GM19099 (cell line): Measurements from ENCODE around the gene LIMCH1.

ENCODE experiments used
- POLR2A ChIP-seq: IDR thresholded peaks from 3 replicates; pipeline ENCODE4 v1.6.1; 2011; ENCODE audit warnings: low read depth; ENCODE audit not compliant: insufficient read length; ENCODE audit errors: extremely low read depth

The LIMCH1 gene

DNA sequence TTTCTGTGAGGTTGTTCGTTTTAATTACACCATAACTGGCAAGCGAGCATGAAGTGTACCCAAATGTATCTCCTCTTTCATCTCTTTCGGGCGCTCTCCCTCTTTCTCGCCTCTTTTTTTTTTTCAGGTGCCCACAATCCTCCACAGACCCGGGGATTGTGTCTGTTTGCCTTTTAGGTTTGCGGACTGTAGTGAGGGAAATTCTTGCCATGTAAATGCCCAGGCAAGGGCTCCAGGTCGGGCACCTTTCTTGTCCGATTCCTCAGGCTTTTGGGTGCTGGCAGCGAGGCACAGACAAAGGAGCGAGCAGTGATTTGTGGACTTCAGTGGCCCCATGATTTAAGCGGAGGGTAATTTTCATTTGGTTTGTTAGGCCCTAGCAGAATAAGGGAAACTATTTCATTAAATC lies 211.7 kb downstream of the LIMCH1 start:
- TF ChIP-seq POLR2A = no peak
